Measurements from ENCODE around the gene TPX2. TPM values are rescaled to one million over a fixed set of nuclear protein-coding genes. Genes with fewer than 3 reads are reported as not detected.

TPX2 gene
- total and polyA plus RNA-seq, 2 of the 8 experiments (the other 6 are each of a cell fraction or from before 2014, with no cell fraction given) = 43.6 to 125 TPM

DNA sequence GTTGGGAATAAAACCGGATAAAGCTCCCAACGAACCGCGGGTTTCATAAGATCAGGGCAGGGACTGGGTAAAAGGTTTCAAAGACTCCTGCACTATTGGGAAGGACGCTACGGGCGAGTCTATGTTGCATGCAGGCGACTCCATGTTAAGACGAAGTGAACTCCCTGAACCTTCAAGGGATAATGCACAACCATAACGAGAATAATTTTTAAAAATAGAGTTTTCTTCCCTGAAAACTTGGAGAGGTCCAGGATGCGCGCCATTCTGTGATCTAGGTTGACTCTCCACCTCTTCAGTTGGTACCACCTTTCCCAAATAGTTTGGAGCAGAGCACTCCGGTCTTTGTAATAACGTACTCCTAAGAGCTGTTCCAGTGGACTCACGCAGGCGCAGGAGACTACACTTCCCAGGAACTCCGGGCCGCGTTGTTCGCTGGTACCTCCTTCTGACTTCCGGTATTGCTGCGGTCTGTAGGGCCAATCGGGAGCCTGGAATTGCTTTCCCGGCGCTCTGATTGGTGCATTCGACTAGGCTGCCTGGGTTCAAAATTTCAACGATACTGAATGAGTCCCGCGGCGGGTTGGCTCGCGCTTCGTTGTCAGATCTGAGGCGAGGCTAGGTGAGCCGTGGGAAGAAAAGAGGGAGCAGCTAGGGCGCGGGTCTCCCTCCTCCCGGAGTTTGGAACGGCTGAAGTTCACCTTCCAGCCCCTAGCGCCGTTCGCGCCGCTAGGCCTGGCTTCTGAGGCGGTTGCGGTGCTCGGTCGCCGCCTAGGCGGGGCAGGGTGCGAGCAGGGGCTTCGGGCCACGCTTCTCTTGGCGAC is at the start of gene TPX2 (continued):
- TF ChIP-seq ATF2 (IDR thresholded peaks at IDR 0.05; ENCODE audit: low read length) (no peak), SP2 (IDR thresholded peaks at IDR 0.05; ENCODE audit: low read length) (peak; percentile 61), SP1 (IDR thresholded peaks at IDR 0.05; ENCODE audit: low read depth, low read length) (peak; percentile 97), SUZ12 (IDR thresholded peaks at IDR 0.05; ENCODE audit: low read length) (no peak), JUND (IDR thresholded peaks at IDR 0.05; ENCODE audit: low read length) (no peak), SAP30 (IDR thresholded peaks at IDR 0.05; ENCODE audit: insufficient read depth, insufficient replicate concordance, low read length) (peak; percentile 90), CEBPB (IDR thresholded peaks at IDR 0.05; ENCODE audit: low read depth, low read length) (no peak; the same call in 1 of the 2 replicates), KDM4A (IDR thresholded peaks at IDR 0.05; ENCODE audit: low read depth, low read length, severe bottlenecking) (peak; percentile 71), MAFK (IDR thresholded peaks at IDR 0.05; ENCODE audit: low read depth, low read length) (no peak), HDAC2 (IDR thresholded peaks at IDR 0.05; ENCODE audit: borderline replicate concordance in 1 of 2, low read depth in 2 of 2, low read length in 2 of 2) (peak in 1 of 2 experiments; percentile 98; a peak in 2 of 4 replicates), TEAD4 (IDR thresholded peaks at IDR 0.05; ENCODE audit: low read depth, low read length) (no peak), EGR1 (IDR thresholded peaks at IDR 0.05; ENCODE audit: borderline replicate concordance, low read depth, low read length) (no peak), E2F6 (IDR thresholded peaks at IDR 0.05) (no peak), PHF8 (conservative IDR thresholded peaks at IDR 0.05; ENCODE audit: low read depth, low read length) (peak; percentile 66), EP300 (IDR thresholded peaks at IDR 0.05; ENCODE audit: borderline replicate concordance in 1 of 2, low read depth in 2 of 2, low read length in 2 of 2) (peak in 1 of 2 experiments; percentile 59; a peak in 1 of 3 replicates), ZNF274 (IDR thresholded peaks at IDR 0.05; ENCODE audit: borderline replicate concordance, extremely low read depth, low read length) (no peak), POLR2AphosphoS5 (IDR thresholded peaks at IDR 0.05; ENCODE audit: low read depth, low read length) (peak; percentile 88; the same call in 1 of the 2 replicates)
- TF ChIP-seq, protein P1, sequence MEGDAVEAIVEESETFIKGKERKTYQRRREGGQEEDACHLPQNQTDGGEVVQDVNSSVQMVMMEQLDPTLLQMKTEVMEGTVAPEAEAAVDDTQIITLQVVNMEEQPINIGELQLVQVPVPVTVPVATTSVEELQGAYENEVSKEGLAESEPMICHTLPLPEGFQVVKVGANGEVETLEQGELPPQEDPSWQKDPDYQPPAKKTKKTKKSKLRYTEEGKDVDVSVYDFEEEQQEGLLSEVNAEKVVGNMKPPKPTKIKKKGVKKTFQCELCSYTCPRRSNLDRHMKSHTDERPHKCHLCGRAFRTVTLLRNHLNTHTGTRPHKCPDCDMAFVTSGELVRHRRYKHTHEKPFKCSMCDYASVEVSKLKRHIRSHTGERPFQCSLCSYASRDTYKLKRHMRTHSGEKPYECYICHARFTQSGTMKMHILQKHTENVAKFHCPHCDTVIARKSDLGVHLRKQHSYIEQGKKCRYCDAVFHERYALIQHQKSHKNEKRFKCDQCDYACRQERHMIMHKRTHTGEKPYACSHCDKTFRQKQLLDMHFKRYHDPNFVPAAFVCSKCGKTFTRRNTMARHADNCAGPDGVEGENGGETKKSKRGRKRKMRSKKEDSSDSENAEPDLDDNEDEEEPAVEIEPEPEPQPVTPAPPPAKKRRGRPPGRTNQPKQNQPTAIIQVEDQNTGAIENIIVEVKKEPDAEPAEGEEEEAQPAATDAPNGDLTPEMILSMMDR (IDR thresholded peaks at IDR 0.05; ENCODE audit: control extremely low read depth in 1 of 3, insufficient read depth in 1 of 3, low read depth in 1 of 3, low read length in 3 of 3) = peak; percentile 36 to 41 (median 40); a peak in 3 of 4 replicates
